ENCODE measurements around the gene HMX1.

The HMX1 gene

GRCh38 chr4:8882239-8882638, 10.6 kb upstream of the HMX1 start:
- H3K4me3 ChIP-seq (replicated peaks; ENCODE audit: low read depth, low read length): no peak overlapping the region
- DNase-seq (ENCODE audit: extremely low read depth, low read depth): no peak
- TF ChIP-seq, protein P1, sequence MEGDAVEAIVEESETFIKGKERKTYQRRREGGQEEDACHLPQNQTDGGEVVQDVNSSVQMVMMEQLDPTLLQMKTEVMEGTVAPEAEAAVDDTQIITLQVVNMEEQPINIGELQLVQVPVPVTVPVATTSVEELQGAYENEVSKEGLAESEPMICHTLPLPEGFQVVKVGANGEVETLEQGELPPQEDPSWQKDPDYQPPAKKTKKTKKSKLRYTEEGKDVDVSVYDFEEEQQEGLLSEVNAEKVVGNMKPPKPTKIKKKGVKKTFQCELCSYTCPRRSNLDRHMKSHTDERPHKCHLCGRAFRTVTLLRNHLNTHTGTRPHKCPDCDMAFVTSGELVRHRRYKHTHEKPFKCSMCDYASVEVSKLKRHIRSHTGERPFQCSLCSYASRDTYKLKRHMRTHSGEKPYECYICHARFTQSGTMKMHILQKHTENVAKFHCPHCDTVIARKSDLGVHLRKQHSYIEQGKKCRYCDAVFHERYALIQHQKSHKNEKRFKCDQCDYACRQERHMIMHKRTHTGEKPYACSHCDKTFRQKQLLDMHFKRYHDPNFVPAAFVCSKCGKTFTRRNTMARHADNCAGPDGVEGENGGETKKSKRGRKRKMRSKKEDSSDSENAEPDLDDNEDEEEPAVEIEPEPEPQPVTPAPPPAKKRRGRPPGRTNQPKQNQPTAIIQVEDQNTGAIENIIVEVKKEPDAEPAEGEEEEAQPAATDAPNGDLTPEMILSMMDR (IDR thresholded peaks at IDR 0.05; ENCODE audit: low read depth, low read length, missing control alignments): no peak

GRCh38 chr4:8880851-8881250, 9.2 kb upstream of the HMX1 start:
- TF ChIP-seq, protein P1 (IDR thresholded peaks at IDR 0.05; ENCODE audit: low read depth, low read length, missing control alignments): no peak
- H3K4me3 ChIP-seq (replicated peaks; ENCODE audit: low read depth, low read length): no peak overlapping the region
- DNase-seq (ENCODE audit: extremely low read depth, low read depth): no peak

GRCh38 chr4:8879574-8879973, 7.9 kb upstream of the HMX1 start:
- H3K4me3 ChIP-seq (replicated peaks; ENCODE audit: low read depth, low read length): no peak overlapping the region
- TF ChIP-seq, protein P1 (IDR thresholded peaks at IDR 0.05; ENCODE audit: low read depth, low read length, missing control alignments): no peak

DNA sequence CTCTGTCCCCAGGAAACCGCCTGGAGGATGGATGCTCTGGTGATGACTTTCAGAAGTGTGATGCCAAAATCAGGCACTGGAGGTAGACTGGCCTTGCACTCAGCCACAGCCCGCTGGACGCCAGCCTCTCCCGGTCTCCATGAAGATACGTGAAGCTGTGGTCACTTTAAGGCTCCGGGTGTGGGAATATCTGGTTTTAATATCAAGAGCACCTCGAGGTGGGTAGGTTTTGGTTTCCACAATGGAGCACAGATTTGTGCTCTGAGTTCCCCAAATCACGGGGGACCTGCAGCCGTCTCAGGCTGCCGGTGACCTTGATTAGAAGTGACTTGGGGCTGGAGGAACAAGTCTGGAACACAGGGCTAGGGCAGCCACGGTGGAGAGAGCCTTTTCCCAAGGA, 6.8 kb upstream of the HMX1 start:
- H3K4me3 ChIP-seq (replicated peaks; ENCODE audit: low read depth, low read length): no peak overlapping the region
- TF ChIP-seq, protein P1 (IDR thresholded peaks at IDR 0.05; ENCODE audit: low read depth, low read length, missing control alignments): no peak
- DNase-seq (ENCODE audit: extremely low read depth, low read depth): no peak

More at GRCh38 chr4:8879574-8879973, 7.9 kb upstream of the HMX1 start:
- no peak for DNase-seq (ENCODE audit: extremely low read depth, low read depth)

- no peak for DNase-seq (ENCODE audit: extremely low read depth, low read depth)
- TF ChIP-seq, protein P1 (IDR thresholded peaks at IDR 0.05; ENCODE audit: low read depth, low read length, missing control alignments): no peak
- H3K4me3 ChIP-seq (replicated peaks; ENCODE audit: low read depth, low read length): no peak overlapping the region
Measured at GRCh38 chr4:8877780-8878040, 6.1 kb upstream of the HMX1 start.

DNA sequence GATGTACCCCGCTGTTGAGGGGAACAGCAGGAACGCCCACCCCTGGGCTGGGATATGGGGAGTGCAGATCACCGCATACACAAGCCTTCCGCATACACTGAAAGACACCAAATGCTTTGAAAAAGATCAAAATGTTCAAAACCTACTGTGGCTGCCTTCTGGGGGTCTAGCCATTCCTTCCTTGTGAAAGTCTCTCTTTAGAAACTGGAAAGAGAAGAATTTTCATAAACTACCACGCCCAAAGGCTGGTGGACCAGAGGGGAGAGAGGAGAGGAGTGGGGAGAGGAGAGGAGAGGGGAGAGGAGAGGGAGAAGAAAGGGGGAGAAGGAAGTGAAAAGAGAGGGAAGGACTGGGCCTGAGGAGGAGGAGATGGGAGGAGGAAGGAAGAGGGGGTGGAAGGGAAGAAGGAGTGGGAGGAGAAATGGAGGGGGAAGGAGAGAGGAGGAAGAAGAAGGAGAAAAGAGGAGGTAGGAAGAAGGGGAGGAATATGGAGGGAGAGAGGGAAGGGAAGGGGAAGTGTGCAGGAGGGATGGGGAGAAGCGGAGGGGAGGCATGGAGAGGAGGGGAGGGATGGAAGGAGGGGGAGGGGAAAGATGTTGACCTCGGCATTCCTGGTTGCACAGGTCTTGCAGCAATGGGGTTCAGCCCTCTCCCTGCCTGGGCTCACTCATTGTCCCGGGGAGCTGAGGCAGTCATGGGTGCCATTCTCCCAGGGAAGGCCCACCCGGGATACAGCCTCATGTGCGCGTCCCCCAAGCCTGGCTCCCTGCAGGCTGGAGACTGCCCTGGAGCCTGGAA, 5.5 kb upstream of the HMX1 start:
- TF ChIP-seq, protein P1 (IDR thresholded peaks at IDR 0.05; ENCODE audit: low read depth, low read length, missing control alignments): no peak
- no peak for DNase-seq (ENCODE audit: extremely low read depth, low read depth)
- no peak overlapping the region for H3K4me3 ChIP-seq (replicated peaks; ENCODE audit: low read depth, low read length)
